OCI-LY3 (cell line): ENCODE data around the gene CNTRL.

Experiments used
- H2AFZ ChIP-seq: fragments of 200-600, 300-600 bp; shearing (Covaris generic); 2 replicates; pipeline ENCODE4 v1.6.0; 2014; ENCODE audit warnings: antibody characterized with exemption, low read depth, low read length
- H3K27ac ChIP-seq: fragments of 200-600, 300-600 bp; sonication (generic); 2 replicates; pipeline ENCODE4 v1.5.1; 2014; ENCODE audit warnings: mild to moderate bottlenecking, low read length, moderate library complexity, mixed read lengths
- H3K27me3 ChIP-seq: fragments of 200-600, 300-600 bp; sonication (generic); 2 replicates; pipeline ENCODE4 v1.6.1; 2014; ENCODE audit warnings: low read depth, low read length, mixed read lengths
- H3K36me3 ChIP-seq: fragments of 200-600, 300-600 bp; sonication (generic); replicated peaks from 2 replicates; pipeline ENCODE3; 2014; ENCODE audit warnings: low read depth, low read length, mixed read lengths
- H3K4me1 ChIP-seq: fragments of 300-600, 200-600 bp; sonication (generic); 2 replicates; pipeline ENCODE4 v1.6.1; 2014; ENCODE audit warnings: low read length, mixed read lengths
- H3K4me2 ChIP-seq: fragments of 200-600, 300-600 bp; sonication (generic); 2 replicates; pipeline ENCODE4 v1.6.1; 2014; ENCODE audit warnings: low read length, mixed read lengths
- H3K4me3 ChIP-seq: fragments of 300-600, 200-600 bp; sonication (generic); 2 replicates; pipeline ENCODE4 v1.5.1; 2014; ENCODE audit warnings: antibody characterized with exemption, mild to moderate bottlenecking, low read length, moderate library complexity
- H3K79me2 ChIP-seq: fragments of 300-600, 200-600 bp; shearing (Covaris generic); 2 replicates; pipeline ENCODE4 v1.6.1; 2014; ENCODE audit warnings: mild to moderate bottlenecking, low read length, mixed read lengths
- H3K9ac ChIP-seq: fragments of 300-600, 200-600 bp; shearing (Covaris generic); 2 replicates; pipeline ENCODE4 v1.6.0; 2014; ENCODE audit warnings: mild to moderate bottlenecking, low read length, moderate library complexity
- H3K9me3 ChIP-seq: fragments of 200-600, 300-600 bp; shearing (Covaris generic); 2 replicates; pipeline ENCODE4 v1.6.1; 2014; ENCODE audit warnings: low read length, mixed read lengths; ENCODE audit not compliant: insufficient read depth
- H4K20me1 ChIP-seq: fragments of 200-600, 300-600 bp; sonication (generic); 2 replicates; pipeline ENCODE4 v1.6.1; 2016; ENCODE audit warnings: low read length, mixed read lengths; ENCODE audit not compliant: insufficient read depth
- EZH2phosphoT487 ChIP-seq: fragments of 200-600 bp; shearing (Covaris generic); IDR thresholded peaks from 2 replicates; pipeline ENCODE4 v1.6.1; 2018; ENCODE audit warnings: antibody characterized with exemption, mixed run types, low read depth
- TF ChIP-seq, protein P1 (sequence below): fragments of 200-600, 300-600 bp; sonication (generic); IDR thresholded peaks from 2 replicates; pipeline ENCODE4 v1.5.1; 2014; ENCODE audit warnings: antibody characterized with exemption, low read length, low read depth

Gene CNTRL

GRCh38 chr9:121204611-121205010 lies 129.9 kb downstream of the CNTRL start:
- H3K4me1 ChIP-seq, result peaks cover 34% of the 10 kb centered on the region

GRCh38 chr9:121206516-121207370 lies 132.0 kb downstream of the CNTRL start:
- Histone ChIP-seq H2AFZ (no peak overlapping the region), H3K27ac (peak overlapping the region; percentile 61), H4K20me1 (no peaks in the 10 kb centered on the region), H3K9ac (peak overlapping the region; percentile 2; the same call in 1 of the 2 replicates), H3K4me2 (peak overlapping the region; percentile 72), H3K9me3 (no peaks in the 10 kb centered on the region), H3K4me3 (peak overlapping the region; percentile 53), H3K27me3 (no peaks in the 10 kb centered on the region), H3K79me2 (peaks cover 5% of the 10 kb centered on the region), H3K4me1 (peaks cover 25% of the 10 kb centered on the region), H3K36me3 (no peaks in the 10 kb centered on the region)
- no peak for TF ChIP-seq EZH2phosphoT487
- TF ChIP-seq, protein P1, sequence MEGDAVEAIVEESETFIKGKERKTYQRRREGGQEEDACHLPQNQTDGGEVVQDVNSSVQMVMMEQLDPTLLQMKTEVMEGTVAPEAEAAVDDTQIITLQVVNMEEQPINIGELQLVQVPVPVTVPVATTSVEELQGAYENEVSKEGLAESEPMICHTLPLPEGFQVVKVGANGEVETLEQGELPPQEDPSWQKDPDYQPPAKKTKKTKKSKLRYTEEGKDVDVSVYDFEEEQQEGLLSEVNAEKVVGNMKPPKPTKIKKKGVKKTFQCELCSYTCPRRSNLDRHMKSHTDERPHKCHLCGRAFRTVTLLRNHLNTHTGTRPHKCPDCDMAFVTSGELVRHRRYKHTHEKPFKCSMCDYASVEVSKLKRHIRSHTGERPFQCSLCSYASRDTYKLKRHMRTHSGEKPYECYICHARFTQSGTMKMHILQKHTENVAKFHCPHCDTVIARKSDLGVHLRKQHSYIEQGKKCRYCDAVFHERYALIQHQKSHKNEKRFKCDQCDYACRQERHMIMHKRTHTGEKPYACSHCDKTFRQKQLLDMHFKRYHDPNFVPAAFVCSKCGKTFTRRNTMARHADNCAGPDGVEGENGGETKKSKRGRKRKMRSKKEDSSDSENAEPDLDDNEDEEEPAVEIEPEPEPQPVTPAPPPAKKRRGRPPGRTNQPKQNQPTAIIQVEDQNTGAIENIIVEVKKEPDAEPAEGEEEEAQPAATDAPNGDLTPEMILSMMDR, result no peak

More at GRCh38 chr9:121204611-121205010, 129.9 kb downstream of the CNTRL start:
- no peaks in the 10 kb centered on the region for H3K36me3 ChIP-seq
- H3K9ac ChIP-seq, result no peak overlapping the region
- H3K79me2 ChIP-seq, result peaks cover 25% of the 10 kb centered on the region
- no peak overlapping the region for H3K4me3 ChIP-seq
- H2AFZ ChIP-seq, result no peak overlapping the region
- no peaks in the 10 kb centered on the region for H3K9me3 ChIP-seq
- peaks cover 15% of the 10 kb centered on the region for H4K20me1 ChIP-seq
- no peaks in the 10 kb centered on the region for H3K27me3 ChIP-seq
- H3K4me2 ChIP-seq, result no peak overlapping the region
- H3K27ac ChIP-seq, result no peak overlapping the region
- TF ChIP-seq, protein P1, result no peak
- no peak for TF ChIP-seq EZH2phosphoT487

DNA sequence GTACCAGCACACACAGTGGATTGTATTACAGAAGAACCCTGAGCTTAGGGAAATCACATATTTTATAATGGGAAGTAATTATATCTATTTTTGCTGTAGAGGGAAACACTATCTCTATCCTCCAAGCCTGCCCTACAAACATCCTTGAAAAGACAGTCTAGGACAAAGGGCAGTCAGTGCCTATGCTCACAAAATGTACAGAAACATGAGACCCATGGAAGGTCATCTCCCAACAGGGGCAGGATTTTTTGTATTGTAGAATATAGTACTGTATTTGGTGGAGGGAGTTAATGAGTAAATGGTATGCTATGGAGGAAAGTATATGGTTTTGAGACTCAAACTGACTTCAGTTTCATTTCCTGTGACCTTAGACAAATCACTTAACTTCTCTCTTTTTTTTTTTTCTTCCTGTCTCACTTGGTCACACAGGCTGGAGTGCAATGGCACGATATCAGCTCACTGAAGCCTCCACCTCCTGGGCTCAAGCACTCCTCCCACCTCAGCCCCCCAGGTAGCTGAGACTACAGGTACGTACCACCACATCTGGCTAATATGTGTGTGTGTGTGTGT lies 132.7 kb downstream of the CNTRL start:
- Histone ChIP-seq H3K9me3 (no peaks in the 10 kb centered on the region), H3K36me3 (no peaks in the 10 kb centered on the region), H3K27ac (peak overlapping the region; percentile 61), H3K4me1 (peaks cover 23% of the 10 kb centered on the region), H3K4me2 (peak overlapping the region; percentile 72), H3K27me3 (no peaks in the 10 kb centered on the region), H3K79me2 (peaks cover under 1% of the 10 kb centered on the region; the same call in 1 of the 2 replicates), H3K9ac (peak overlapping the region; percentile 2; the same call in 1 of the 2 replicates), H4K20me1 (no peaks in the 10 kb centered on the region), H3K4me3 (peak overlapping the region; percentile 53), H2AFZ (peak overlapping the region; percentile 25; the same call in 1 of the 2 replicates)
- TF ChIP-seq, protein P1, result no peak
- TF ChIP-seq EZH2phosphoT487, result no peak

DNA sequence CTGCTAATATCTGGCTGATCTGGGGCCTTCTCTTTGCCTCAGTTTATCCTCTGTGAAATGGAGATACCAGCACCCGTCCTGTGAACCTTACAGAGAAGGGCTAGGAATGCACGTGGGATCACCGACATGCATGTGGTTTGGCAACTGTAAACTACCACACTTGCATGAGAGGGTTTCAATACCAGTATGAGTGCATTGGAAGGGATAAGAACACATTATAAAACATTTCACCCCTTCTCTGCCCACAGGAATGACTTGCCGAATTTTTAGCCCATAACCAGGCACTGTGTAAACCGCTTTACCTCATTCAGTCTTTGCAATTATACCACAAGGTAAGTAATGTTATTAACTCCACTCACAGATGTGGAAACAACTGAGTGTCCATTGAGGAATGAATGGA lies 135.8 kb downstream of the CNTRL start:
- no peak overlapping the region for H3K9ac ChIP-seq
- no peak overlapping the region for H3K27ac ChIP-seq
- TF ChIP-seq, protein P1, result no peak
- TF ChIP-seq EZH2phosphoT487, result no peak
- H2AFZ ChIP-seq, result no peak overlapping the region
- H3K79me2 ChIP-seq, result no peaks in the 10 kb centered on the region
- H3K4me2 ChIP-seq, result no peak overlapping the region
- H3K27me3 ChIP-seq, result no peaks in the 10 kb centered on the region
- no peak overlapping the region for H3K4me3 ChIP-seq
- H3K9me3 ChIP-seq, result no peaks in the 10 kb centered on the region
- no peaks in the 10 kb centered on the region for H3K36me3 ChIP-seq
- peaks cover 28% of the 10 kb centered on the region for H3K4me1 ChIP-seq
- H4K20me1 ChIP-seq, result no peaks in the 10 kb centered on the region
